ENCODE measurements around the gene SLC12A2.

Gene SLC12A2

DNA sequence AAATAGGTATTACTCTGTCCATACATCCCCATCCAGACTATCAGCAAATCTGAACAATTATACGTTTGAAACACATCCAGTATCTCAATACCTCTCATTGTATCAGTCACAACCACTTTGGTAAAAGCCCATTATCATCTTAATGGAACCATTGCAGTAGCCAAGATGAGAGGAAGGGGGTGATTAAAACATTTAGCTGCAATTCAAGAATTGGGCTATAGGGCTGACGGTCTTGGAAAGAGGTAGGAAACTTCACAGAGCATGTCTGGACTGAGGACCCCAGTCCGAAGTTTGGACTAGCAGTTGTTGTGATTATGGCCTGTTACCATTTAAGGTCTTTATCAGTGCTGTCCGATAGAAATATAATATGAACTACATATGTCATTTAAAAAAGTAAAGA, 8.6 kb downstream of the SLC12A2 start:
- no peak for DNase-seq (ENCODE audit: extremely low spot score)
- TF ChIP-seq, protein P1, sequence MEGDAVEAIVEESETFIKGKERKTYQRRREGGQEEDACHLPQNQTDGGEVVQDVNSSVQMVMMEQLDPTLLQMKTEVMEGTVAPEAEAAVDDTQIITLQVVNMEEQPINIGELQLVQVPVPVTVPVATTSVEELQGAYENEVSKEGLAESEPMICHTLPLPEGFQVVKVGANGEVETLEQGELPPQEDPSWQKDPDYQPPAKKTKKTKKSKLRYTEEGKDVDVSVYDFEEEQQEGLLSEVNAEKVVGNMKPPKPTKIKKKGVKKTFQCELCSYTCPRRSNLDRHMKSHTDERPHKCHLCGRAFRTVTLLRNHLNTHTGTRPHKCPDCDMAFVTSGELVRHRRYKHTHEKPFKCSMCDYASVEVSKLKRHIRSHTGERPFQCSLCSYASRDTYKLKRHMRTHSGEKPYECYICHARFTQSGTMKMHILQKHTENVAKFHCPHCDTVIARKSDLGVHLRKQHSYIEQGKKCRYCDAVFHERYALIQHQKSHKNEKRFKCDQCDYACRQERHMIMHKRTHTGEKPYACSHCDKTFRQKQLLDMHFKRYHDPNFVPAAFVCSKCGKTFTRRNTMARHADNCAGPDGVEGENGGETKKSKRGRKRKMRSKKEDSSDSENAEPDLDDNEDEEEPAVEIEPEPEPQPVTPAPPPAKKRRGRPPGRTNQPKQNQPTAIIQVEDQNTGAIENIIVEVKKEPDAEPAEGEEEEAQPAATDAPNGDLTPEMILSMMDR (IDR thresholded peaks at IDR 0.05; ENCODE audit: control extremely low read depth, extremely low read depth, low read depth, missing control alignments), result no peak
- ChIA-PET CTCF (interaction anchor here (0.9 to 1.5 kb wide), 3 partner anchors 9 to 12 kb away, joined by 3 to 6 read pairs (median 5); no protein-coding TSS in a partner anchor), POLR2A (interaction anchor here (1.1 to 2.4 kb wide), 2 partner anchors 8 to 9 kb away, joined by 4 to 6 read pairs; partner anchors contain the start of gene SLC12A2)

DNA sequence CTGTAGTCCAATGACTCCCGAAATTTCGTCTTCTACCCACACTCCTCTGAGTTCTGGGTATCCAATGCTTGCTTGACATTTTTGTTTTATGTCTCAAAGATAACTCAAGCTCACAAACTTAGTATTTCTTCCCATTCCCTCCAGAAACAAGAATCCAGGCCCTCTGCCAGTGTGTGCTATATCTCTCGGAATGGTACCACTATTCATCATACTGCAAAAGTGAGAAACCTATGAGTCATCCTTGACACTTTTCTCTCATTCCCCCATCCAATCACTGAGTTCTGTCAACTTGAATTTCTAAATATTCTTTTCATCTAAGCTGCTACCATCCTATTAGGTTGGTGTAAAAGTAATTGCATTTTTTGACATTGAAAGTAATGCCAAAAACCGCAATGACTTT, 9.8 kb downstream of the SLC12A2 start:
- POLR2A ChIA-PET, result interaction anchor here (1.1 to 2.4 kb wide), 2 partner anchors 9 to 11 kb away, joined by 4 to 6 read pairs; partner anchors contain the start of gene SLC12A2
- DNase-seq (ENCODE audit: extremely low spot score), result no peak
- CTCF ChIA-PET, result interaction anchor here (0.9 to 2.0 kb wide), 3 partner anchors 10 to 13 kb away, joined by 3 to 9 read pairs (median 5); partner anchors contain the start of gene SLC12A2
- TF ChIP-seq, protein P1 (IDR thresholded peaks at IDR 0.05; ENCODE audit: control extremely low read depth, extremely low read depth, low read depth, missing control alignments), result no peak

DNA sequence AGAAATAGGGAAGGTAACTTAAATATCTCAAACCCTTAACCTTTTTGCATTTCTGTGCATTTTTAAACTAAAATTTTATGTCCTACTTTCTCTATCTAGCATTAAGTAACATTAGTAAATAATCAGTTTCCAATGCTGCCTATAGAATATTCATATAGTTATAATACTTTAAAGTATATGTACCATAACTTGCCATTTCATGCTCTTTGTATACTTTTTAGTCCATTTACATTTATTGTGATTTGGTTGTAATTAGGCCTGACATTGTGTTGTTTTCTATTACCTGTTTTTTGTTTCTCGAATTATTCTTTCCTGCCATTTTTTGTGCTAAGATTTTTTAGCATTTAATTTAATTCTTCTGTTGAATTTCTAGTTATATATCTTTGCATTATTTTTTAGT, 13.7 kb downstream of the SLC12A2 start:
- ChIA-PET POLR2A (no interaction called here), CTCF (no interaction called here)
- TF ChIP-seq, protein P1 (IDR thresholded peaks at IDR 0.05; ENCODE audit: control extremely low read depth, extremely low read depth, low read depth, missing control alignments), result no peak
- no peak for DNase-seq (ENCODE audit: extremely low spot score)

DNA sequence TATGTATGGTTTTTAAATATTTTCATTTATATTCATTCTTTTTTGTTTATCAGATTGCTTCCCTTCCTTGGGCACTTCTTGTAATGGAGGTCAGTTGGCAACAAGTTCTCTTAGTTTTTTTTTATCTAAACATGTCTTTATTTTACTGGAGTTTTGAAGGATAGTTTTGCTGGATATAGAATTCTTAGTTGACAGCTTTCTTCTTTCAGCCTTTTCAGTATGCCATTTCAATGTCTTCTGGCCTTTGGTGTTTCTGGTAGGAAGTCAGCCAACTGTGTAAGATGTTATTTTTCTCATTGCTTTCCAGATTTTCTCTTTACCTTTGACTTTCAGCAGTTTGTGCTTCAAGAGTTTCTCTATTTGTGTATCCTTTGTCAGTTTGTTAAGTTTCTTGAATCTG, 14.2 kb downstream of the SLC12A2 start:
- TF ChIP-seq, protein P1 (IDR thresholded peaks at IDR 0.05; ENCODE audit: control extremely low read depth, extremely low read depth, low read depth, missing control alignments), result no peak
- ChIA-PET CTCF (no interaction called here), POLR2A (no interaction called here)
- DNase-seq (ENCODE audit: extremely low spot score), result no peak

DNA sequence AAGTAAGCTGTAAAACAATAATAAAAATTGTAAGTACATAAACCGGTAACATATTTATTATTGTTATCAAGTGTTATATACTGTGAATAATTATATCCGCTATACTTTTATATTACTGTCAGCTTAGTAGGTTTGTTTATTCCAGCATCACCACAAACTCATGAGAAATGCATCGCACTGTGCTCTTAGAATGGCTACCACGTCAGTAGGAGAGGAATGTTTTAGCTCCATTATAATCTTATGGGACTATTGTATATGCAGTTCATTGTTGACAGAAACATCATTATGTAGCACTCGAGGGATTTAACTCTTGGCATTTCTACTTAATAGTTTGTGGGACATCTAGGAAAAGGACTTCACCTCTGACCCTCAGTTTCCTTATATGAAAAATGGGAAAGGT, 16.4 kb downstream of the SLC12A2 start:
- ChIA-PET CTCF (interaction anchor here (0.9 to 3.3 kb wide), 10 partner anchors 8 to 102 kb away, joined by 3 to 9 read pairs (median 4); partner anchors contain the start of gene SLC12A2), POLR2A (no interaction called here)
- TF ChIP-seq, protein P1 (IDR thresholded peaks at IDR 0.05; ENCODE audit: control extremely low read depth, extremely low read depth, low read depth, missing control alignments), result no peak
- DNase-seq (ENCODE audit: extremely low spot score), result no peak

DNA sequence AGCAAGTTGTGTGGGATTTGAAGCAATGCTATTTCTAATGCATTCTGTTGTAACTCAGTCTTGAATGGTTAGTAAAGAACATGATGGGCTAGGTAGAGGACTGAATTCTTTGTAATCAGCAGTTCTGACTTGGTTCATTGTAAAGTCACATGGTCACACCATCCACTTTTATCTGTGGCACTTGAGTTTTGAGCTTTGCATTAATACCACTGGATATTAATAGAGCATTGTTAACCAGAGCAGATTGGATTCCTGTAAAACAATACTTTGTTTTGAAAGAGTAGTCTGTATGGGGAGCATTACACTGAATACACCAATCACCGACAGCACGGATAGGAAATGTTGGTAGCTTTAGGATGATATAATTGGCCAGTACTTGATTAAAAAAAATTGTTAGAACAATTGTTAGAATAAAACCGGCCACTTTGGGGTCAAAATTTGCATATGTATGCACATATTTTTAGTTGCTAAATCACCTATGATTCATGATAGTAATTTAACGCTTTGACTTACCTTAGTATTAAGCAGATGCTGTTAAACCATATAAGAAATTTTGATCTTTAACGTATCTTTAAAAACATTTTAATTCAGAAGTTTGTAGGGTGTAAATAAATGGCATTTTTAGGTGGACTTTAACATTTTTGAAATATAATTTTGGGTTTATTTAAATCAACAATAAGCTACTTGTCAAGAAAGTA, 17.4 kb downstream of the SLC12A2 start:
- no peak for DNase-seq (ENCODE audit: extremely low spot score)
- TF ChIP-seq, protein P1 (IDR thresholded peaks at IDR 0.05; ENCODE audit: control extremely low read depth, extremely low read depth, low read depth, missing control alignments), result no peak
- CTCF ChIA-PET, result interaction anchor here (0.7 to 3.3 kb wide), 9 partner anchors 8 to 397 kb away, joined by 3 to 9 read pairs (median 5); no protein-coding TSS in a partner anchor
- POLR2A ChIA-PET, result no interaction called here

All from GM10248 (cell line).